ENCODE measurements around the gene ZNF639.

The ZNF639 gene

DNA sequence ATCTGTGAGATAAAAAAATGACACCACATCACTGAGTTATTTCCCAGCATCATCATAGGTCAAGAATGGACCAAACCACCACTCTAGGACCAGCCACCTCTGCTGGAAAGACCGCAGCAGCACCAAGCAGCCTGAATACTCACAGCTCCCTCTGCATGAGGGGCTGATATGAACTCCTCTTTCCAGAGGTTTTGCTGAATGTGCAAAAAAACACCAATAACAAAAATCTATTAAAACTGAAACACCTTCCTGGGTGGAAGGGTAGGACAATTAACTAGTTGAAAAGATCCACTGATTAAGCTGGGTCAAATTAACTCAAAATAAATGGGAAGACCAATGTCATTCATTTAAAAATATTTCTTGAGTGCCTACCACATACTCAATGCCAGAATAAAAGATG, 43.0 kb upstream of the ZNF639 start:
- DNase-seq (ENCODE audit: low read depth): no peak
- H3K4me3 ChIP-seq (ENCODE audit: low read depth, low read length): no peak overlapping the region
- TF ChIP-seq, protein P1, sequence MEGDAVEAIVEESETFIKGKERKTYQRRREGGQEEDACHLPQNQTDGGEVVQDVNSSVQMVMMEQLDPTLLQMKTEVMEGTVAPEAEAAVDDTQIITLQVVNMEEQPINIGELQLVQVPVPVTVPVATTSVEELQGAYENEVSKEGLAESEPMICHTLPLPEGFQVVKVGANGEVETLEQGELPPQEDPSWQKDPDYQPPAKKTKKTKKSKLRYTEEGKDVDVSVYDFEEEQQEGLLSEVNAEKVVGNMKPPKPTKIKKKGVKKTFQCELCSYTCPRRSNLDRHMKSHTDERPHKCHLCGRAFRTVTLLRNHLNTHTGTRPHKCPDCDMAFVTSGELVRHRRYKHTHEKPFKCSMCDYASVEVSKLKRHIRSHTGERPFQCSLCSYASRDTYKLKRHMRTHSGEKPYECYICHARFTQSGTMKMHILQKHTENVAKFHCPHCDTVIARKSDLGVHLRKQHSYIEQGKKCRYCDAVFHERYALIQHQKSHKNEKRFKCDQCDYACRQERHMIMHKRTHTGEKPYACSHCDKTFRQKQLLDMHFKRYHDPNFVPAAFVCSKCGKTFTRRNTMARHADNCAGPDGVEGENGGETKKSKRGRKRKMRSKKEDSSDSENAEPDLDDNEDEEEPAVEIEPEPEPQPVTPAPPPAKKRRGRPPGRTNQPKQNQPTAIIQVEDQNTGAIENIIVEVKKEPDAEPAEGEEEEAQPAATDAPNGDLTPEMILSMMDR (conservative IDR thresholded peaks at IDR 0.05; ENCODE audit: low read depth, low read length): no peak

- TF ChIP-seq, protein P1 (conservative IDR thresholded peaks at IDR 0.05; ENCODE audit: low read depth, low read length): no peak
- no peak for DNase-seq (ENCODE audit: low read depth)
- H3K4me3 ChIP-seq (ENCODE audit: low read depth, low read length): no peak overlapping the region
Measured at GRCh38 chr3:179281825-179282224, 41.0 kb upstream of the ZNF639 start.

- TF ChIP-seq, protein P1 (conservative IDR thresholded peaks at IDR 0.05; ENCODE audit: low read depth, low read length): no peak
- no peak for DNase-seq (ENCODE audit: low read depth)
- H3K4me3 ChIP-seq (ENCODE audit: low read depth, low read length): no peak overlapping the region
Measured at GRCh38 chr3:179286331-179286730, 36.5 kb upstream of the ZNF639 start.

DNA sequence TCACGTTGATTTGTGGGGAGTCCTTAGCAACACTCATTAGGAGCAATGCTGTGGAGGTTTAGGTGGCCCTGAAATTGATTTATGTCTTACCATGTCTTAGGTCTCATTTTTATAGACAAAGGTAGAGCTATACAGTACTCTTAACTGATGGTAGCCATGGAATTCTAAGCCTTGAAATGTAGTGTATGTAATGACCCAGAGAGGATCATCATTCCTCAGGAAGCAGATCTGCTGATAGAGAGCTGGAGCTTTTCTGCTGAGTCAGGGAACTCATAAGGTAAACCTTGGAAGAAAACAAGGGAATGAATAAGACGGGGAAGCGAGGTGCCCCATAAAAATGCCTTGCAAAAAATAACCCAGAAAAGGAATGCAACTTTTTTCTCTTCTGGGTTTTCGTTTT, 34.0 kb upstream of the ZNF639 start:
- no peak for DNase-seq (ENCODE audit: low read depth)
- no peak overlapping the region for H3K4me3 ChIP-seq (ENCODE audit: low read depth, low read length)
- TF ChIP-seq, protein P1 (conservative IDR thresholded peaks at IDR 0.05; ENCODE audit: low read depth, low read length): no peak

DNA sequence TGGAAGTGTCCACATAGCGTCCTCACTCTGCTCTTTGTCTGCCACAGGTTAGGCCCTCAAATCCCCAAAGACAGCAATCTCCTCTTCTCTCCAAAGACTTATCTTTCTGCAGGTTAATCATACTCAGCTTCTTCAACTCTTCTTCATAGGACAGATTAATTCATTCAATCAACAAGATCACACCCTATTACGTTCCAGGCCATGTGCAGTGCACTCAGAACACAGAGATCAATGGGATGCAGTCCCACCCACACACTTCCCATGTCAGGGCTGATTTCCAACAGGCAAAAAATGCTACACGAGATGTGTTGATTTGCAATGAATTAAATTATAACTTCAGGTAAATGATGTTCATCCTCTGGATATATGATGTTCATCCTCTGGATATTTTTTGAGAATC, 33.5 kb upstream of the ZNF639 start:
- no peak overlapping the region for H3K4me3 ChIP-seq (ENCODE audit: low read depth, low read length)
- DNase-seq (ENCODE audit: low read depth): no peak
- TF ChIP-seq, protein P1 (conservative IDR thresholded peaks at IDR 0.05; ENCODE audit: low read depth, low read length): no peak

DNA sequence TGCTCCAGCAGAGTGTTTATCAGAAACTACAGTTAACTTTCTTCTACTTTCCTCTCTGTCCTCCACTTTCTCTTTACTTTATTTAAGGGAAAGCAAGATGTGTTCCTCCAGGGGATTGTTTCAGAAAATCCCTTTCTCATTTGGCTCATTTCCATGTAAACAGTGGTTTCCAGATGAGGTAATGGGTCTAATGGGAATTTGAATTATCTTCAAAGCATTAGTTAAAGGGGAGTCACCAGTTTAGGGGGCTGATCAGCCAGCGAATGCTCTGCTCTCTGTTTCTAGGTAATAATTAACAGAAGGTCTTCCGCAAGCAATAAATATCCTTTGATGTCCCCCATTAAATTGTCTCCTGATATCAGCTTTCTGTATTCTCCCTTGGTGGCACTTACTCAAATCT, 30.4 kb upstream of the ZNF639 start:
- DNase-seq (ENCODE audit: low read depth): peak; percentile 53
- H3K4me3 ChIP-seq (ENCODE audit: low read depth, low read length): no peak overlapping the region
- TF ChIP-seq, protein P1 (conservative IDR thresholded peaks at IDR 0.05; ENCODE audit: low read depth, low read length): no peak

DNA sequence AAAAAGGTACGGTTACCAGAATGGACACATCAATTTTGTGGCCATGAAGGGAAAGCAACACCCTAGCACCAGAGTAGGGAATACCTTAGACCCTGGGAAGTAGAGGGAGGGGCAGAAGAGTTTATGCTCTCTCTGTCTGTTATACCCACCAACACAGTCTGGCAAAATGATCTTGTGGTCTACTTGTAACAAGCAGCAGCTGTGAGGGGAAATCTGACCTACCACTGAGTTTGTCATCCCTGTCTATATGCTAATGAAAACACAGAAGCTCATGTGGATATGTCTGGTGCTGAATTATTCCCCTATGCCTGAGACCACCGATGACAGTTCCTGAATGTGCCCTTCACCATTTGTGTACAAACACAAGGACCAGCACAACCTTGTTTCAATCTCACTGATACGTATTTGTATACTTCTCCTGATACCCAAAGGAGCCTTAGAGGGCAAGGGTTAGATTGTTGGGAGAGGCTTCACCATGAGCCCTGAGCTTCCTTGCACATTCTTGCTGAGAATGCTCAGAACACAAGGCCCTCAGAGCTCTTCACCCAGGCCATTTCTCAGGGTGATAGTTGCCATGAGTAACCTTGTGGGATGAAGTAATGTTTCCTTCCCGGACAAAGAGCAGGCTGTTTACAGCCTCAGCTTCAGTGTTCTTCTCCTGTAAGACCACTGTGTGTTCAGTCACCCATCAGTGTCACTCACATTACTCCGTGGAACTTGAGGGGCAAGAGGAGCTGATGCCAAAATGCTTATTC, 24.7 kb upstream of the ZNF639 start:
- DNase-seq (ENCODE audit: low read depth): peak; percentile 64

More for the DNA sequence above, 24.7 kb upstream of the ZNF639 start:
- no peak overlapping the region for H3K4me3 ChIP-seq (ENCODE audit: low read depth, low read length)
- TF ChIP-seq, protein P1 (conservative IDR thresholded peaks at IDR 0.05; ENCODE audit: low read depth, low read length): no peak
